Prostate gland (tissue), 2 donors: ENCODE data around the gene JARID2.

Experiments used
- CTCF ChIP-seq, 4 experiments: fragments of 200-600 bp in 2 of 4; fragments of 450-650 bp in 2 of 4; sonication (generic) in 2 of 4; IDR thresholded peaks; 1 replicate in 3 of 4; 2 replicates in 1 of 4; pipeline ENCODE4 v1.5.1; 2016 to 2019; ENCODE audit warnings: antibody characterized with exemption in 4 of 4, mild to moderate bottlenecking in 2 of 4, moderate library complexity in 2 of 4
- POLR2A ChIP-seq: fragments of 450-650 bp; IDR thresholded peaks from one replicate; pipeline ENCODE4 v1.6.1; 2016; ENCODE audit warnings: antibody characterized with exemption, mild to moderate bottlenecking

GRCh38 chr6:15384901-15385300 is 139.0 kb downstream of the JARID2 start:
- TF ChIP-seq CTCF (IDR thresholded peaks at IDR 0.05) (no peak), POLR2A (no peak)
